ENCODE results near the gene CSF2RB.

The CSF2RB gene

GRCh38 chr22:36935313-36935610 lies 21.8 kb downstream of the CSF2RB start:
- ChIA-PET CTCF (no interaction called here), POLR2A (no interaction called here)
- DNase-seq (ENCODE audit: extremely low spot score) = no peak
- TF ChIP-seq CTCF (IDR thresholded peaks at IDR 0.05; ENCODE audit: control extremely low read depth, extremely low read depth, low read depth, missing control alignments) = no peak

GRCh38 chr22:36935694-36936093 lies 22.3 kb downstream of the CSF2RB start:
- no peak for DNase-seq (ENCODE audit: extremely low spot score)
- ChIA-PET CTCF (interaction anchor here (1.3 to 3.5 kb wide), 2 partner anchors 11 to 79 kb away, joined by 4 to 12 read pairs; no protein-coding TSS in a partner anchor), POLR2A (interaction anchor here (1.0 kb wide), 1 partner anchor 9 kb away, joined by 3 read pairs; no protein-coding TSS in a partner anchor)
- no peak for TF ChIP-seq CTCF (IDR thresholded peaks at IDR 0.05; ENCODE audit: control extremely low read depth, extremely low read depth, low read depth, missing control alignments)

GRCh38 chr22:36936362-36937116 lies 23.1 kb downstream of the CSF2RB start:
- TF ChIP-seq CTCF (IDR thresholded peaks at IDR 0.05; ENCODE audit: control extremely low read depth, extremely low read depth, low read depth, missing control alignments) = no peak
- POLR2A ChIA-PET = interaction anchor here (1.0 kb wide), 1 partner anchor 9 kb away, joined by 3 read pairs; no protein-coding TSS in a partner anchor
- CTCF ChIA-PET = interaction anchor here (0.8 to 3.5 kb wide), 6 partner anchors 10 to 155 kb away, joined by 3 to 12 read pairs (median 4); no protein-coding TSS in a partner anchor
- DNase-seq (ENCODE audit: extremely low spot score) = no peak

- TF ChIP-seq CTCF (IDR thresholded peaks at IDR 0.05; ENCODE audit: control extremely low read depth, extremely low read depth, low read depth, missing control alignments) = no peak
- POLR2A ChIA-PET = no interaction called here
- CTCF ChIA-PET = interaction anchor here (0.8 to 3.5 kb wide), 7 partner anchors 9 to 155 kb away, joined by 3 to 12 read pairs (median 3); no protein-coding TSS in a partner anchor
- no peak for DNase-seq (ENCODE audit: extremely low spot score)
Observed at GRCh38 chr22:36937319-36938027, 24.0 kb downstream of the CSF2RB start.

- ChIA-PET CTCF (interaction anchor here (0.8 to 3.5 kb wide), 5 partner anchors 16 to 156 kb away, joined by 3 to 12 read pairs (median 3); no protein-coding TSS in a partner anchor), POLR2A (no interaction called here)
- no peak for TF ChIP-seq CTCF (IDR thresholded peaks at IDR 0.05; ENCODE audit: control extremely low read depth, extremely low read depth, low read depth, missing control alignments)
- DNase-seq (ENCODE audit: extremely low spot score) = no peak
Observed at GRCh38 chr22:36938028-36938425, 24.6 kb downstream of the CSF2RB start.

GRCh38 chr22:36938886-36939285 lies 25.5 kb downstream of the CSF2RB start:
- ChIA-PET CTCF (interaction anchor here (0.8 to 3.5 kb wide), 2 partner anchors 24 to 82 kb away, joined by 3 to 12 read pairs; no protein-coding TSS in a partner anchor), POLR2A (no interaction called here)
- DNase-seq (ENCODE audit: extremely low spot score) = no peak
- no peak for TF ChIP-seq CTCF (IDR thresholded peaks at IDR 0.05; ENCODE audit: control extremely low read depth, extremely low read depth, low read depth, missing control alignments)

All from GM10248 (cell line).